Central memory CD8-positive, alpha-beta T cell (primary cell): Measurements from ENCODE around the gene NTN1.
A peak's percentile ranks its signal among the peaks of the same experiment; 100 is the strongest.

ENCODE experiments used
- ATAC-seq: fragments of 150-1000 bp; cut with Tn5 transposase; replicated peaks from 2 replicates; pipeline ENCODE4 v1.10.0; 2022; ENCODE audit warnings: mild to moderate bottlenecking, moderate FRiP score, moderate number of reproducible peaks; ENCODE audit not compliant: poor library complexity, severe bottlenecking; ENCODE audit errors: extremely low read depth
- DNase-seq, 2 donors: peaks; one replicate each; pipeline ENCODE4 v3.0.0; 2021; ENCODE audit warnings: low spot score in 2 of 2
- H3K27ac Mint-ChIP-seq: one replicate; pipeline ENCODE4 v1.8.0; 2022; ENCODE audit warnings: low read depth, mild to moderate bottlenecking, moderate library complexity, mixed read lengths
- H3K27me3 Mint-ChIP-seq: one replicate; pipeline ENCODE4 v1.8.0; 2022; ENCODE audit warnings: mixed read lengths
- H3K36me3 Mint-ChIP-seq: one replicate; pipeline ENCODE4 v1.8.0; 2022; ENCODE audit warnings: mild to moderate bottlenecking, moderate library complexity, mixed read lengths; ENCODE audit not compliant: insufficient read depth
- H3K4me1 Mint-ChIP-seq: one replicate; pipeline ENCODE4 v1.8.0; 2022; ENCODE audit warnings: mixed read lengths
- H3K4me3 Mint-ChIP-seq: one replicate; pipeline ENCODE4 v1.8.0; 2022; ENCODE audit warnings: mild to moderate bottlenecking, moderate library complexity, mixed read lengths
- H3K9me3 Mint-ChIP-seq: one replicate; pipeline ENCODE4 v1.8.0; 2022; ENCODE audit warnings: mixed read lengths

The NTN1 gene

GRCh38 chr17:9016941-9017552 lies 4.3 kb upstream of the NTN1 start:
- H3K4me1 Mint-ChIP-seq = no peaks in the 10 kb centered on the region
- H3K27ac Mint-ChIP-seq = no peak overlapping the region
- DNase-seq = no peak
- no peaks in the 10 kb centered on the region for H3K9me3 Mint-ChIP-seq
- no peaks in the 10 kb centered on the region for H3K36me3 Mint-ChIP-seq
- no peak overlapping the region for H3K4me3 Mint-ChIP-seq
- ATAC-seq = no peak
- peaks cover 47% of the 10 kb centered on the region for H3K27me3 Mint-ChIP-seq

GRCh38 chr17:9018726-9019125 lies 2.6 kb upstream of the NTN1 start:
- no peak for ATAC-seq
- peaks cover 3% of the 10 kb centered on the region for H3K36me3 Mint-ChIP-seq
- H3K4me1 Mint-ChIP-seq = peaks cover 5% of the 10 kb centered on the region
- H3K9me3 Mint-ChIP-seq = no peaks in the 10 kb centered on the region
- no peak overlapping the region for H3K4me3 Mint-ChIP-seq
- H3K27me3 Mint-ChIP-seq = peaks cover 41% of the 10 kb centered on the region
- no peak for DNase-seq
- H3K27ac Mint-ChIP-seq = no peak overlapping the region

GRCh38 chr17:9020096-9020823 lies 1.1 kb upstream of the NTN1 start:
- H3K27me3 Mint-ChIP-seq = peaks cover 46% of the 10 kb centered on the region

DNA sequence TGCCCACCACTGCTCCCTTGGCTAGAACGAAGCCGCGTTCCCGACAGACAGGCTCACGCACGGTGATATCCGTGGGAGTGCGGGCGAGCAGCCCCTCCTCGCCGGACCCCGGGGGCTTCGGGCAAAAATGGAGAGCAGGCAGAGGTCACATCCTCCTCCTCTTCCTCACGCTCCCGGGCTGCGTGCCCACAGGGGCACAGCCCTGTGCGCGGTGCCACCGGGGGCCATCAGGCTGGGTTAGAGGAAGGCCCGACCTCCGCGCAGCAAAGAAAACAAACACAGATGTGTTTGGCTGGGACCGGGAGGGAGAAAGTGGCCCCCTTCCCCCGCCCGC lies 519 bp upstream of the NTN1 start:
- H3K4me3 Mint-ChIP-seq = peak overlapping the region; percentile 61
- peaks cover 3% of the 10 kb centered on the region for H3K36me3 Mint-ChIP-seq
- no peaks in the 10 kb centered on the region for H3K9me3 Mint-ChIP-seq
- peaks cover 52% of the 10 kb centered on the region for H3K27me3 Mint-ChIP-seq
- no peak for DNase-seq
- peaks cover 5% of the 10 kb centered on the region for H3K4me1 Mint-ChIP-seq
- no peak overlapping the region for H3K27ac Mint-ChIP-seq
- ATAC-seq = no peak

More at GRCh38 chr17:9020096-9020823, 1.1 kb upstream of the NTN1 start:
- H3K36me3 Mint-ChIP-seq = peaks cover 3% of the 10 kb centered on the region
- no peak for ATAC-seq
- H3K27ac Mint-ChIP-seq = no peak overlapping the region
- no peaks in the 10 kb centered on the region for H3K9me3 Mint-ChIP-seq
- no peak for DNase-seq
- peak overlapping the region; percentile 61 for H3K4me3 Mint-ChIP-seq
- H3K4me1 Mint-ChIP-seq = peaks cover 5% of the 10 kb centered on the region

DNA sequence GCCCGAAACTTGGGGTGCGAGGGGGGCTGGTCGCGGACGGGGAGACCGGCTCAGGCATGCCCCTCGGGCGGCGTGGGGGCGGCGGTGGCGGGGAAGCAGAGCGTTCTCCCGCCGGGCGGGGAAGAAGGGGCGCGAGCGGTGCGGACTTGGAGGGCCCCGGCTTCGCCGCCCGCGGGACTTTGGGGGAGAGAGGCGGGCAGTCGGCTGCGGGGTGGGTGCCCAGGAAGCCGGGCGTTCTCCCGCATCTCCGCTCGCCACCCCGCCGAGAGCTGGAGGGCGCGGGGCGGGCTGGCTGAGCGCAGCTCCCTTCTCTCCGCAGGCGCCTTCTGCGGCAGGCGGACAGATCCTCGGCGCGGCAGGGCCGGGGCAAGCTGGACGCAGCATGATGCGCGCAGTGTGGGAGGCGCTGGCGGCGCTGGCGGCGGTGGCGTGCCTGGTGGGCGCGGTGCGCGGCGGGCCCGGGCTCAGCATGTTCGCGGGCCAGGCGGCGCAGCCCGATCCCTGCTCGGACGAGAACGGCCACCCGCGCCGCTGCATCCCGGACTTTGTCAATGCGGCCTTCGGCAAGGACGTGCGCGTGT lies 772 bp downstream of the NTN1 start:
- no peak overlapping the region for H3K27ac Mint-ChIP-seq
- H3K4me1 Mint-ChIP-seq = peaks cover 5% of the 10 kb centered on the region
- no peaks in the 10 kb centered on the region for H3K9me3 Mint-ChIP-seq
- no peak for DNase-seq
- H3K27me3 Mint-ChIP-seq = peaks cover 64% of the 10 kb centered on the region
- H3K4me3 Mint-ChIP-seq = peak overlapping the region; percentile 84
- H3K36me3 Mint-ChIP-seq = peaks cover 3% of the 10 kb centered on the region
- ATAC-seq = no peak

GRCh38 chr17:9022573-9023391 lies 1.5 kb downstream of the NTN1 start:
- peak overlapping the region; percentile 84 for H3K4me3 Mint-ChIP-seq
- peaks cover 3% of the 10 kb centered on the region for H3K36me3 Mint-ChIP-seq
- H3K27ac Mint-ChIP-seq = no peak overlapping the region
- peaks cover 71% of the 10 kb centered on the region for H3K27me3 Mint-ChIP-seq
- no peaks in the 10 kb centered on the region for H3K9me3 Mint-ChIP-seq
- no peak for DNase-seq
- H3K4me1 Mint-ChIP-seq = peaks cover 5% of the 10 kb centered on the region
- ATAC-seq = no peak

DNA sequence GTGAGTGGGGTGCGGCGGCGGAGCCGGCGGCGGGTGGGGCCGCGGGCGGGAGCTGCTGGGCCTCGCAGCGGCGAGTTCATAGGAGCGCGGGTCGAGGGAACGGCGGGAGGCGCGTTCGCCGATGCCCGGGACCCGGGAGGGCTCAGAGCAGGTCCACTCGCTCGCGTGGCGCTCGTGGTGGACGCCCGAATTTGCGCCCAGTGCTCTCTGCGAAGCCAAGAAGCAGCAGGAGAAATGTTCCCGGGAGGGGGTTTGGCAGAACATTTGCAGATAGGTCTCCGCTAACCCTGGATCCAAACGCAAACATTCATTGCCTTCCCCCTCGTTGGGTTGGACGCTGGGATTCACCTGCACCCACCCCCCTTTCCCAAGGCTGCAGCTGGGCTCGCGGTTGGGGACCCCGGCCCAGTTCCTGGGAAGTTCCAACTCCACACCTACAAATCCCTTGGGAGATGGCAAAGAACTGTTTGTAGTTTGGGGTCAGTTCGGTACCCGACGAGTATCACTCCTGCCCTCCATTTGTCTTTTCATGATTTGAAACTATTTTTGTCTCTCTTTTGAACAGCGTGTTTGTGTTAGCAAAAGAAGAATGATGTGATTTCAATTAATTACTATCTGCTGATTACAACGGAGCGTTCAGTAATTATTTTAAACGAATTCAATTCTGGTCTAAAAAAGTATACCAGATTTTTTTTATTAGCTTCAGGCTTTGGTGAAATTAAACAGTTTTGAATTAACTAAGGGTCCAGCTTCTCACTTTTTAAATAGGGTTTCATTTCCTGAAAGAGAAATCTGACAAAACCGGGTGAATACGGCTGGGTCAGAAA lies 2.3 kb downstream of the NTN1 start:
- H3K36me3 Mint-ChIP-seq = peaks cover 3% of the 10 kb centered on the region
- DNase-seq (no peak), ATAC-seq (no peak)
- H3K27me3 Mint-ChIP-seq = peaks cover 79% of the 10 kb centered on the region
- H3K4me1 Mint-ChIP-seq = peaks cover 5% of the 10 kb centered on the region
- H3K4me3 Mint-ChIP-seq = peak overlapping the region; percentile 37
- no peak overlapping the region for H3K27ac Mint-ChIP-seq
- no peaks in the 10 kb centered on the region for H3K9me3 Mint-ChIP-seq

GRCh38 chr17:9024497-9024896 lies 3.2 kb downstream of the NTN1 start:
- H3K36me3 Mint-ChIP-seq = peaks cover 3% of the 10 kb centered on the region
- no peaks in the 10 kb centered on the region for H3K9me3 Mint-ChIP-seq
- ATAC-seq = no peak
- no peak overlapping the region for H3K4me3 Mint-ChIP-seq
- no peak overlapping the region for H3K27ac Mint-ChIP-seq
- DNase-seq = no peak
- peaks cover 79% of the 10 kb centered on the region for H3K27me3 Mint-ChIP-seq
- H3K4me1 Mint-ChIP-seq = peaks cover 5% of the 10 kb centered on the region

DNA sequence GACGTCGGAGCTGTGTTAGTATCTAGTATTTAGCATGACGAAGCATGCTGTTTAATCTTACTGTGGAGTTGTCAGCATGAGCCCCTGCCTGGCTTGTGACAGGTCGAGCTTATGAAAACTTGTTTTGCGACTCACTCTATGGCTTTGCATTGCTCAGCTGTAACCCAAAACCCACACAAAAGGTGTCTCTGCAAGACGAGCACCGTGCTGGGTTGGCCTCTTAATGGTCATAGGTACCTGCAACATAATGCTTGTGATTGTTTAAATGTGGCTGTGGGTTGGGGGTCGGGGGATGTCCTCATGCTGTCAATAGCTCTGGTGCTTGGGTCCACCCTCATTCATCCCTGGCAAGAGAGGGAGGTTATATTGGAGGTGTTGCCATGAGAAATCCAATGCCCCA lies 5.4 kb downstream of the NTN1 start:
- DNase-seq (no peak), ATAC-seq (no peak)
- H3K27ac Mint-ChIP-seq = no peak overlapping the region
- peaks cover 5% of the 10 kb centered on the region for H3K4me1 Mint-ChIP-seq
- no peaks in the 10 kb centered on the region for H3K9me3 Mint-ChIP-seq
- H3K4me3 Mint-ChIP-seq = no peak overlapping the region
- peaks cover 90% of the 10 kb centered on the region for H3K27me3 Mint-ChIP-seq
- H3K36me3 Mint-ChIP-seq = peaks cover 3% of the 10 kb centered on the region

DNA sequence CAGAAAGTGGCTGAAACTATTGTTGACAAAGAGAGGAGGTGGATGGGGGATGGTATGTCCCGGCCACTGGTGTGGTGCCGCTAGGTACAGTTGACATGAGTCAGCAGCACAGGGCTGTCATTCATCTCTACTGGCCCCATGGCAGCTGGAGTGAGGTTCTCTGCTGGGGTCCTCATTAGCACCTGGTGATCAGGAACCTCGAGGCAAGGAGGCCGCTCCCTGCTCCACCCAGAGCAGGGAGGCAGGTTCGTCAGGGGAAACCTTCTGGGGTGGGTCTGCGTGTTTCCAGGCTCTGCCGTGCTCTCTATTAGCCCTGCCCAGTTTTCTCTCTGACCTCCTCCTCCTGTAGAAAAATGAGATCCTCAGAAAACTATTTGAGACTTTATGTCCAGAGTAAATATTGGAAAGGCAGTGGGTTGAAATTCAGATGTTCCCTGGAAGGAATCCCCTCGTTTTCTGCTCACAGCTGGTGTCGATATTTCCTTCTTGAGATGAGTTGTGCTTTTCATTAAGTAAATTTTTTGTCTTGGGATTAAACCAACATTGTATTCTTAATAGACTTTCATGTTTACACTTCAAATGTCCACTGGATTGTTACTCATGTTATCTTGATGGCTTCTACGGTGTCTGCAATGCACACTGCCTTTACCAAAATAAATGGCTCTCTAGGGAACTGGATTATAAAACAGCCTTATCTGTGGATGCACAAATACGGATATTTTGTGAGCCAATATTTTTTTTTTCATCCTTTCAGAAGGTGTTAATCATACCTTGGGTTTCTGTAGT lies 7.1 kb downstream of the NTN1 start:
- Mint-ChIP-seq H3K4me3 (no peak overlapping the region), H3K27ac (no peak overlapping the region), H3K9me3 (no peaks in the 10 kb centered on the region), H3K36me3 (no peaks in the 10 kb centered on the region), H3K4me1 (no peaks in the 10 kb centered on the region), H3K27me3 (peaks cover 98% of the 10 kb centered on the region)
- ATAC-seq (no peak), DNase-seq (no peak)

DNA sequence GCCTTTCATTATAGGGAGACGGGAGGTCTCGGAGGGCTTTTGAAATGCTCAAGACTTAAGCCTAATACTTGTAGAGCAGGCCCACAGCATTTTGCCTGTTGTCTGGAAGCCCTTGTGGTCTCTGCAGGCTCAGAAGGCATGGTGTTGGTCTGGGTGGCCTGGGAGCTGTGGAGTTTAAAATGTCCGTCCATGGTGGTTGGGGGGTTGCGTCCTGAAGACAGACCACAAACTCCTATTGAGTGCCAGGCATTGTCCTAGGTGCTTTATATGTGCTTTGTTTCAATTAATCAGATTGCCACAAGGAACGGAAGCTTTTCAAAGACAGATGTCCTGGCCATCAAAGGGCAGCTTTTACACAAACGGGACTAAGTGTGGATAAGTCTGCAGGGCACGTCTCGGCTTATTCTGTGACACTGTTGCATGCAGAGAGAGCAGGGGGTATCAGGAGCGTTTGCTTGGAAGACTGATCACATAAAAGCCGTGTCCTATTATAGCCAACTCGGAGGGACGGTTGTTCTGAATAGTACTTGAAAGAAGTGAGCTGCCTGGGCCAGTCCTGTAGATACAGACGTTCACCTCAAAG lies 7.8 kb downstream of the NTN1 start:
- H3K36me3 Mint-ChIP-seq = no peaks in the 10 kb centered on the region
- no peaks in the 10 kb centered on the region for H3K4me1 Mint-ChIP-seq
- DNase-seq = no peak
- ATAC-seq = no peak
- H3K9me3 Mint-ChIP-seq = no peaks in the 10 kb centered on the region
- no peak overlapping the region for H3K4me3 Mint-ChIP-seq
- no peak overlapping the region for H3K27ac Mint-ChIP-seq
- peaks cover 100% of the 10 kb centered on the region for H3K27me3 Mint-ChIP-seq
